A549 (cell line): ENCODE measurements around the gene LRRFIP2. TPM values are rescaled to one million over a fixed set of nuclear protein-coding genes. Genes with fewer than 3 reads are reported as not detected.

ENCODE experiments used
- ATAC-seq, 2 experiments: fragments of 200-7000 bp in 1 of 2; fragments of >200 bp in 1 of 2; cut with Nextera tagmentation in 1 of 2; cut with Tn5 transposase in 1 of 2; 3 replicates each; pipeline versions ENCODE4 v1.8.0 to v1.9.1; 2018 to 2020; ENCODE audit warnings: mild to moderate bottlenecking in 1 of 2, moderate library complexity in 1 of 2
- CTCF ChIA-PET: fragments of 300-600 bp; sonication (Branson Sonifier 250); formaldehyde crosslinking; extraction: SDS; loops from one replicate; lab custom pipeline; 2021; ENCODE audit warnings: antibody characterized with exemption, inconsistent platforms; lab: Yijun Ruan, JAX
- POLR2A ChIA-PET: fragments of 350-600 bp; formaldehyde crosslinking; extraction: SDS; loops from one replicate; lab custom pipeline; 2021; ENCODE audit warnings: antibody characterized with exemption, inconsistent platforms; lab: Yijun Ruan, JAX
- DNase-seq, 2 experiments: peaks; one replicate each; pipeline versions ENCODE4 v3.0.0 to v3.0.0-alpha.2; 2011 to 2016; ENCODE audit warnings: low read depth in 1 of 2, low spot score in 1 of 2
- FAIRE-seq: peaks from 2 replicates; lab custom pipeline; 2011; peaks lifted over from hg19 to GRCh38; lab: Jason Lieb, UNC
- H3K27ac ChIP-seq, 2 experiments: fragments of >200 bp; sonication (Bioruptor Twin); formaldehyde crosslinking; 3 replicates each; pipeline ENCODE4 v1.5.1; 2016 to 2017
- H3K4me1 ChIP-seq: fragments of >200 bp; sonication (Bioruptor Twin); formaldehyde crosslinking; 3 replicates; pipeline ENCODE4 v1.6.1; 2016
- H3K4me2 ChIP-seq: fragments of >200 bp; sonication (Bioruptor Twin); formaldehyde crosslinking; 3 replicates; pipeline ENCODE4 v1.6.1; 2016
- H3K4me3 ChIP-seq: fragments of >200 bp; sonication (Bioruptor Twin); formaldehyde crosslinking; 3 replicates; pipeline ENCODE4 v1.5.1; 2016
- H3K9me3 ChIP-seq: fragments of >200 bp; sonication (Bioruptor Twin); formaldehyde crosslinking; 3 replicates; pipeline ENCODE4 v1.6.1; 2016
- CBX2 ChIP-seq: fragments of 200-600 bp; sonication (generic); IDR thresholded peaks from 2 replicates; pipeline ENCODE4 v1.6.1; 2016; ENCODE audit warnings: low read depth, mild to moderate bottlenecking, borderline replicate concordance
- CEBPB ChIP-seq, 2 experiments: fragments of >200 bp in 1 of 2; sonication (Bioruptor Twin) in 1 of 2; formaldehyde crosslinking in 1 of 2; IDR thresholded peaks; 2 replicates each; pipeline ENCODE4 v1.6.1; 2012 to 2016
- CHD2 ChIP-seq: fragments of 150-350 bp; IDR thresholded peaks from 2 replicates; pipeline ENCODE4 v1.6.1; 2014; ENCODE audit warnings: low read length; ENCODE audit not compliant: partially characterized antibody
- CHD4 ChIP-seq: fragments of 200-600 bp; sonication (generic); IDR thresholded peaks from 2 replicates; pipeline ENCODE4 v1.6.1; 2016; ENCODE audit warnings: antibody characterized with exemption, mild to moderate bottlenecking, borderline replicate concordance
- E2F6 ChIP-seq: IDR thresholded peaks from 2 replicates; pipeline ENCODE4 v1.6.1; 2012; ENCODE audit warnings: low read depth, borderline replicate concordance
- EHMT2 ChIP-seq: fragments of 200-600 bp; sonication (generic); IDR thresholded peaks from 2 replicates; pipeline ENCODE4 v1.6.1; 2016; ENCODE audit warnings: antibody characterized with exemption, low read depth, mild to moderate bottlenecking, moderate library complexity
- EP300 ChIP-seq, 2 experiments: fragments of >200 bp; sonication (Bioruptor Twin); formaldehyde crosslinking; IDR thresholded peaks; 2 replicates in 1 of 2; 3 replicates in 1 of 2; pipeline ENCODE4 v1.6.1; 2016 to 2017
- ESRRA ChIP-seq: fragments of 150-350 bp; IDR thresholded peaks from 2 replicates; pipeline ENCODE4 v1.6.1; 2014; ENCODE audit warnings: mild to moderate bottlenecking, low read length, borderline replicate concordance
- FOXS1 ChIP-seq: fragments of 250-450 bp; sonication (Bioruptor Pico); IDR thresholded peaks from 2 replicates; pipeline ENCODE4 v1.5.0; 2020; ENCODE audit warnings: mild to moderate bottlenecking, moderate library complexity
- HDAC2 ChIP-seq: fragments of 200-600 bp; sonication (generic); IDR thresholded peaks from 2 replicates; pipeline ENCODE4 v1.6.1; 2016
- HES2 ChIP-seq: fragments of >200 bp; sonication (Bioruptor Twin); formaldehyde crosslinking; IDR thresholded peaks from 2 replicates; pipeline ENCODE4 v1.6.1; 2016
- HOXA7 ChIP-seq: fragments of 250-450 bp; sonication (Bioruptor Pico); IDR thresholded peaks from 2 replicates; pipeline ENCODE4 v1.5.0; 2020; ENCODE audit warnings: mild to moderate bottlenecking, moderate library complexity
- MAFK ChIP-seq: fragments of 450-650 bp; IDR thresholded peaks from 2 replicates; pipeline ENCODE4 v1.6.1; 2014; ENCODE audit not compliant: partially characterized antibody
- MAX ChIP-seq: IDR thresholded peaks from 2 replicates; pipeline ENCODE4 v1.6.1; 2012
- MYC ChIP-seq: IDR thresholded peaks from 2 replicates; pipeline ENCODE4 v1.6.1; 2012; ENCODE audit warnings: mild to moderate bottlenecking, inconsistent platforms, low read length, improper control_type of control experiment, borderline replicate concordance
- NPAS2 ChIP-seq: fragments of 250-450 bp; sonication (Bioruptor Pico); IDR thresholded peaks from 2 replicates; pipeline ENCODE4 v1.8.0; 2022; ENCODE audit warnings: mild to moderate bottlenecking, moderate library complexity, borderline replicate concordance
- NR3C1 ChIP-seq: fragments of >200 bp; sonication (Bioruptor Twin); formaldehyde crosslinking; IDR thresholded peaks from 3 replicates; pipeline ENCODE4 v1.6.1; 2017
- POLR2A ChIP-seq: IDR thresholded peaks from 2 replicates; pipeline ENCODE4 v1.6.1; 2012; ENCODE audit warnings: mild to moderate bottlenecking, low read length
- POLR2AphosphoS2 ChIP-seq: conservative IDR thresholded peaks from 2 replicates; pipeline ENCODE4 v1.6.1; 2012; ENCODE audit warnings: low read length, improper control_type of control experiment, inconsistent platforms
- RCOR1 ChIP-seq: fragments of 150-350 bp; IDR thresholded peaks from 2 replicates; pipeline ENCODE4 v1.6.1; 2014; ENCODE audit warnings: antibody characterized with exemption, low read length, low read depth
- RFX5 ChIP-seq: fragments of 450-650 bp; IDR thresholded peaks from 2 replicates; pipeline ENCODE4 v1.7.1; 2014; ENCODE audit warnings: antibody characterized with exemption, mild to moderate bottlenecking, moderate library complexity
- RNF2 ChIP-seq: fragments of 200-600 bp; sonication (generic); IDR thresholded peaks from 2 replicates; pipeline ENCODE4 v1.6.1; 2016; ENCODE audit warnings: low read depth, mild to moderate bottlenecking, antibody characterized with exemption, moderate library complexity, borderline replicate concordance
- TFCP2L1 ChIP-seq: fragments of 250-450 bp; sonication (Bioruptor Pico); IDR thresholded peaks from 2 replicates; pipeline ENCODE4 v1.5.0; 2021; ENCODE audit warnings: mild to moderate bottlenecking
- TP53 ChIP-seq: fragments of 250-450 bp; sonication (Bioruptor Pico); IDR thresholded peaks from 2 replicates; pipeline ENCODE4 v1.5.0; 2021; ENCODE audit warnings: mild to moderate bottlenecking, moderate library complexity
- ZNF302 ChIP-seq: fragments of 250-450 bp; sonication (Bioruptor Pico); IDR thresholded peaks from 2 replicates; pipeline ENCODE4 v1.9.0; 2021; ENCODE audit warnings: inconsistent platforms, mild to moderate bottlenecking, moderate library complexity
- WGBS: methylation state at CpG from one replicate; pipeline ENCODE4 v1.1.6; 2017; ENCODE audit errors: missing lambda C conversion rate; 5-methylcytosine and 5-hydroxymethylcytosine counted together
- polyA plus RNA-seq, 4 experiments: library from polyadenylated mRNA; depleted of rRNA in 3 of 4; stranded (reverse); fragments of >200 nt; fragmentation: RNase III in 1 of 4; extraction: RNeasy Plus Mini Kit Qiagen cat#74134 plus additional on column Dnase treatment in 1 of 4; gene quantifications; 2 replicates in 3 of 4; 3 replicates in 1 of 4; pipeline ENCODE4 v1.2.3, GENCODE V29; 2011 to 2017

Gene LRRFIP2
- polyA plus RNA-seq, 2 of the 4 experiments (the other 2 are of a cell fraction), result 48.0 to 66.4 TPM

- CTCF ChIA-PET, result no interaction called here
- DNase-seq, result no peak
- TF ChIP-seq RNF2 (no peak), ESRRA (no peak), FOXS1 (CRISPR knock-in tag) (no peak), TP53 (no peak), MYC (no peak), HDAC2 (no peak)
- H3K4me1 ChIP-seq, result peaks cover 35% of the 10 kb centered on the region
- no peak for ATAC-seq
- POLR2A ChIA-PET, result no interaction called here
- H3K9me3 ChIP-seq, result no peaks in the 10 kb centered on the region
- WGBS, result 88% methylated on average over 2 of the region's 2 CpGs
- H3K27ac ChIP-seq, result no peak overlapping the region
- H3K4me3 ChIP-seq, result no peak overlapping the region
- no peak overlapping the region for H3K4me2 ChIP-seq
- peak; percentile 84 for FAIRE-seq
Observed at GRCh38 chr3:37136067-37136466, 38.3 kb downstream of the LRRFIP2 start.

- Histone ChIP-seq H3K4me2 (no peak overlapping the region), H3K9me3 (no peaks in the 10 kb centered on the region), H3K27ac (no peak overlapping the region), H3K4me3 (no peak overlapping the region), H3K4me1 (peaks cover 37% of the 10 kb centered on the region)
- FAIRE-seq, result no peak
- no peak for ATAC-seq
- ChIA-PET CTCF (no interaction called here), POLR2A (no interaction called here)
- WGBS, result 74% methylated on average over 1 of the region's 1 CpG
- no peak for DNase-seq
- no peak for TF ChIP-seq NR3C1
- TF ChIP-seq HOXA7, result no peak
- TF ChIP-seq TFCP2L1 (CRISPR knock-in tag), result no peak
- TF ChIP-seq RCOR1, result no peak
- TF ChIP-seq MAFK, result no peak
- no peak for TF ChIP-seq ZNF302
- TF ChIP-seq FOXS1 (CRISPR knock-in tag), result no peak
- no peak for TF ChIP-seq CHD2
- no peak for TF ChIP-seq POLR2AphosphoS2
- no peak for TF ChIP-seq POLR2A
Observed at GRCh38 chr3:37135561-37135960, 38.8 kb downstream of the LRRFIP2 start.

- FAIRE-seq, result no peak
- no peak overlapping the region for H3K27ac ChIP-seq
- no peak for DNase-seq
Observed at GRCh38 chr3:37132334-37132733, 42.0 kb downstream of the LRRFIP2 start.

GRCh38 chr3:37131860-37132144 is 42.6 kb downstream of the LRRFIP2 start:
- ATAC-seq (no peak), FAIRE-seq (no peak), DNase-seq (no peak)
- Histone ChIP-seq H3K27ac (peak overlapping the region in 1 of 2 experiments; percentile 5; a peak in 1 of 6 replicates), H3K4me1 (peaks cover 45% of the 10 kb centered on the region), H3K4me3 (no peak overlapping the region), H3K4me2 (no peak overlapping the region; the same call in 2 of the 3 replicates), H3K9me3 (no peaks in the 10 kb centered on the region)
- ChIA-PET POLR2A (interaction anchor here (0.6 kb wide), 2 partner anchors 17 to 143 kb away, joined by 3 to 11 read pairs; no protein-coding TSS in a partner anchor), CTCF (interaction anchor here (0.7 to 1.3 kb wide), 3 partner anchors 9 to 30 kb away, joined by 3 read pairs; no protein-coding TSS in a partner anchor)
- WGBS, result 90% methylated on average over 2 of the region's 2 CpGs
- TF ChIP-seq CBX2 (no peak), HDAC2 (no peak), NPAS2 (no peak), MAFK (no peak)

More at GRCh38 chr3:37132334-37132733, 42.0 kb downstream of the LRRFIP2 start:
- no peak for TF ChIP-seq CEBPB (IDR thresholded peaks at IDR 0.05)
- TF ChIP-seq EHMT2, result no peak
- no peak for TF ChIP-seq RFX5
- TF ChIP-seq HES2, result no peak
- no peak for TF ChIP-seq E2F6
- TF ChIP-seq MAX, result no peak
- no peak for TF ChIP-seq EP300 (IDR thresholded peaks at IDR 0.05)
- TF ChIP-seq CHD4, result no peak
- TF ChIP-seq, all 56 proteins: peak for 0
- ATAC-seq, result no peak
- ChIA-PET POLR2A (interaction anchor here (0.6 kb wide), 1 partner anchor 17 kb away, joined by 3 read pairs; no protein-coding TSS in a partner anchor), CTCF (interaction anchor here (0.7 to 1.3 kb wide), 3 partner anchors 9 to 30 kb away, joined by 3 read pairs; no protein-coding TSS in a partner anchor)
- Histone ChIP-seq H3K4me1 (peaks cover 41% of the 10 kb centered on the region), H3K4me2 (no peak overlapping the region), H3K4me3 (no peak overlapping the region), H3K9me3 (no peaks in the 10 kb centered on the region)
- whole genome bisulfite sequencing, result 83% methylated on average over 1 of the region's 1 CpG
